Myocyte (in vitro differentiated cells): ENCODE measurements around the gene NUMB. TPM values are rescaled to one million over a fixed set of nuclear protein-coding genes. Genes with fewer than 3 reads are reported as not detected.

Source experiments
- DNase-seq: peaks from one replicate; pipeline ENCODE4 v3.0.0-alpha.2; 2012; ENCODE audit warnings: low read depth
- total RNA-seq: library from RNA; depleted of rRNA; stranded (reverse); fragments of >200 nt; gene quantifications from 2 replicates; pipeline ENCODE4 v1.2.3, GENCODE V29; 2014

NUMB gene
- total RNA-seq, 1 donor from 2014 or later = 17.2 TPM

DNA sequence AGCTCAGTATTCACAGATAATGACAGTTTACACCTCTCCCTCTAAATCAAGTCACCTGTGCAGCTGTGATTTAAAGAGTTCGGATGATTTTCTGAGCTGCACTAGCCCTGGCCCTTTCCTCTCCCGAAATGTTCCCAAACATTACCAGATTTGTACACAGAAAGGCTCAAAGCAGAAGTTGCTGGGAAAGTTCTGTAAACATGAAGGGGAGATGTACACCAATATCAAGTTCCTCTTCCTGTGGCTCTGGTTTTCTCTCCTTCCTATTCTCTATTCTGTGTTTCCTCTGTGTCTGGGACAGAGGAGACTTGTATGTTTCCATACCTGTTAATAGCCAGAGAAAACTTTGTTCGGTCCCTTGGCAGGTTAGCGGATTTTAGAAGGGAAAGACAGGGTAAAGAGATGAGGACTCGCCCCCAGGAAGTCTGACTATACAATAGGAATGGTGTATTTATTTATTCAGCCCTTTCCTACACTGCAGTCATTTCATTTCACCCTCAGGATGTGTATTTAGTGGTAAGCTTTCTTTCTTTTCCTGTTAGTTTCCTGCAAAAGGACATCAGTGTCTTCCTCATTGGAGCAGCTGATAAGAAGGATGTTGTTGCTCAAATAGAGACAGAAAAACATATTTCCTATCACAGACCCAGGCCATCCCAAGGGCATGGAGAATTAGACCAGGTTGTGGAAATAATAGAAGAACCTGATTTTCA is 7.6 kb upstream of the NUMB start:
- DNase-seq = no peak

DNA sequence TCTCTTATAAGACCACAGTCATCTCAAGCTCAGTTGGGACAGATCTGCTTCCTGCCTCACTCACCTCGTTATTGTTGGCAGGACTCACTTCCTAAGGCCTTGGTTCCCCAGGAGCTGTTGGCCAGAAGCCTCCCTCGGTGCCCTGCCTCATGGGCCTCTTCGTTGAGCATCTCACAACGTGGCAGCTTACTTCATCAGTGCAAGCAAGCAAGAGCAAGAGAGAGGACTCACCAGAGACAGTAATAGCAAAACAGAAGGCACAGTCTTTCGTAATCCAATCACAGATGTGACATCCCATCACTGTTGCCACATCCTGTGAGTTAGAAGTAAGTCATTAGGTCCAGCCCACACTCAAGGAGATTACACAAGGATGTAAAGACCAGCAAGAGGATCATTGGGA is 5.1 kb upstream of the NUMB start:
- DNase-seq = peak; percentile 66

GRCh38 chr14:73462815-73463214 is 4.5 kb upstream of the NUMB start:
- no peak for DNase-seq

- DNase-seq = peak; percentile 28
Observed at GRCh38 chr14:73462048-73462715, 3.8 kb upstream of the NUMB start.

GRCh38 chr14:73461478-73462047 is 3.2 kb upstream of the NUMB start:
- no peak for DNase-seq

DNA sequence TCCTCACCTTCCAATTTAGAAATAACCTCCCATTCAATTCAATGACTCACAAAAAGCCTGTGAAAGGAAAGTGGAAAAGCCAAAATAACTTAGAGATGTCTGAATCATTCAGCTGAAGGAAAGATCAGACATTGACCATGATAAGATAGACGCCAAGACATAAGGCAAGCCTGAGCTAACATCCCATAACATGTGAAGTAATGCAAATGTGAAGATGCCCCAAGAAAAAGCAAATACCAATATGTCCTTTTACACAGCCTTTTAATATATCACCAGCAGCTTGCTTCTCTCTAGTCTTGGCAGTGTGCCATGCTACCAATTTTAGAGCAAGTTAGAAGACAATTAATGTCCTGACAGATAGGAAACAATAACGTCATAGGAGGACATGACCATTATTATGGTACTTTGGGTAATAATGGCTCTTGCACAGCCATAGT is 2.4 kb upstream of the NUMB start:
- peak; percentile 52 for DNase-seq

GRCh38 chr14:73459959-73460358 is 1.6 kb upstream of the NUMB start:
- no peak for DNase-seq

DNA sequence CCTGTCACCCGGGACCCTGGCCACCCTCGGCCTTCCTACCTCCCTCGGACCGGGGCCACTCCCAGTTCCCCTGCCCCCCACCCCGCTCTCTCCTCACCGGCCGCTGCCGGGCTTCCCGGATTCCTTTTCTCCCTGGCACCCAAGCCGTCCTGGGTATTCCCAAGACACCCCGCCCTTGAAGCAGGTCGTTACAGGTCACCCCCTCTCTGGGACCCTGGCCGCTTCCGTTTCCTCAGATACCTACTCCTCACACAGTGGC is 493 bp downstream of the NUMB start:
- no peak for DNase-seq

DNA sequence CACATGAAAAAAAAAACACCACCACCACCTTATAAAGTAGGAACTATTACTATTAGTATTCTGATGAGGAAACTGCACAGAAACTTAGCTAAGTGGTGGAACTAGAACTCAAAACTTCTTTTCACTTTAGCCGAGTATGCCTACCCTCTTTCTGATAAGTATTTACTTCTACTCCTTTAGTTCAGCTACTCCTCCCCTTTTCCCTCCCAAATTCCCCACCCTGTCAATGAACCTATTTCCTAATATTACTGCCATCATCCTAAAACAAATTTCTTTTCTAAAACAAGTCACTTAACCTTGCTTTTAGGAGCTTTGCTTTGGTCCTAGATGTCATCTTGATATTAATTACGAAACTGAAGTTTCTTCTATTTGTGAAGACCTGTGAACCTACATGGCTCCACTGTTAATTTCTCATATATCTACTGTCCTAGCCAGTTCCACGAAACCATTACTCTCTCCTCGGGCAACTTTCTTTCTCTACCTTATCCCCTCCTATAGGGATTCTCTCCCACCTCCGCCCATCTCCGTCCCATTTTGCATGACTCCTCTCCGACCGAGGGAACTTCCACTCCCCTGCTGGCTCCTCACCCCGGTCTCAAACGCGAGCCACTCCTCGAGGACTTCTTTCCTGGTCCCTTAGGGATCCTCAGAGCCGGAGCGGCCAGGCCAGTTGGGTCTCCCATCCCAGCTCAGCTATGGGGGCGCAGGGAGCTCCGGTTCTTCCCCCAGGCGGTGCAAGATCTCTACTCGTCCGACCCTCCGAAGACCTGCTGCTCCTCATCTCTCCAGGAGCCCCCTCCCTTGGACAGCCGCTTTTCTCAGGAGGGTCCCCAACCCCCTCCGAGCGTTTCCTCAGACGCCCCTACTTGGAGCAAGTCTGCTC is 1.1 kb downstream of the NUMB start:
- DNase-seq = peak; percentile 50

GRCh38 chr14:73455294-73455693 is 3.1 kb downstream of the NUMB start:
- DNase-seq = no peak

DNA sequence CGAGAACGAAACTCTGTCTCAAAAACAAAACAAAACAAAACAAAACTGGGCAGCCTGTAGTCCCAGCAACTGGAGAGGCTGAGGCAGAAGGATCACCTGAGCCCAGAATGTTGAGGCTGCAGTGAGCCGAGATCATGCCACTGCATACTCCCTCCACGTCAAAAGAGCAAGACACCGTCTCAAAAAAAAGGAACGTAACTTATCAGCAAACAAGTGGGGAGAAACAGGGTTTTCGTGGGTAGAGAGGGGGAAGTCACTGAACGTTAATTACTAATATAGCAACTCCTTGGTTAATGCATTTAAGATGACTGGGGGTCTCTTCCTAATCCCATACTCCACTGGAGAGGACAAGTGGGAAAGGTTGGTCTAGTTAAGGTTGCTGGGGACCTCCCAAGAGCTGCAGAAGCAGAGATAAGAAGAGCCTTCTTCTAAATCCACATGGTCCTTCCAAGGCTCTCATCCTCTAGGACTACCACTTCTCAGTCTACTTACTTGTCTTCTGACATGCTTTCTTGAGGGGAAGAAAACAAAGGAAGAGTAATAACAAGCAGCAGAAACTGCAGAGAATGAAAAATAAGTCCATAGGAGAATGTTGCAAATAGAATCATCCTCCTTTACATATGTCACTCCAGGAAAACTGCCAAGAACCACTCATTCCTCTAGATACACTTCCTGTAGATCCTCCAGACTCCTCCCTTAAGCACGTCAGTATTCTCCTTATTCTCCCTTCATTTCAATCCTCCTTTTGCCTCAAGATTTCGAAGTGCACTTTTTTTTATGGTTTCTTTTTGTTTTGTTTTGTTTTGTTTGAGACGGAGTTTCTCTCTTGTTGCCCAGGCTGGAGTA is 5.8 kb downstream of the NUMB start:
- DNase-seq = no peak

- no peak for DNase-seq
Observed at GRCh38 chr14:73443758-73444157, 14.6 kb downstream of the NUMB start.

- no peak for DNase-seq
Observed at GRCh38 chr14:73441286-73441685, 17.1 kb downstream of the NUMB start.

GRCh38 chr14:73438993-73439392 is 19.4 kb downstream of the NUMB start:
- DNase-seq = no peak

GRCh38 chr14:73437206-73437605 is 21.1 kb downstream of the NUMB start:
- DNase-seq = no peak

DNA sequence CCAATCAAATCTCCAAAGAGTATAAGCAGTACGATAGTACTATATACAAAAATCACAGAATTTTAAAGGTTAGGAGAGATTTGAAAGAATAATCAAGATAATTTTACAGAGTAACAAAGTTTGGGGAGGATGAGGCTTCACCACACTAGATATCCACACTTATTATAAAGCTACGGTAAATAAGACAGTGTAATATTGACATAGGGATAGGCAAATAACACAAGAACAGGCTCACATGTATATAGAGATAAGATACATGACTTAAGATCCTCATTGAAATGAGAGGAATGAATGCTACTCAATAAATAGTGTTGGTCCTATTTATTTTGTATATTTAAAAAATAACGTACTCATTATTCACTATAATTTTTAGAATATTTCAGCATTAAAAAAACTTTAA is 26.2 kb downstream of the NUMB start:
- DNase-seq = no peak

GRCh38 chr14:73428353-73428824 is 30.0 kb downstream of the NUMB start:
- no peak for DNase-seq

DNA sequence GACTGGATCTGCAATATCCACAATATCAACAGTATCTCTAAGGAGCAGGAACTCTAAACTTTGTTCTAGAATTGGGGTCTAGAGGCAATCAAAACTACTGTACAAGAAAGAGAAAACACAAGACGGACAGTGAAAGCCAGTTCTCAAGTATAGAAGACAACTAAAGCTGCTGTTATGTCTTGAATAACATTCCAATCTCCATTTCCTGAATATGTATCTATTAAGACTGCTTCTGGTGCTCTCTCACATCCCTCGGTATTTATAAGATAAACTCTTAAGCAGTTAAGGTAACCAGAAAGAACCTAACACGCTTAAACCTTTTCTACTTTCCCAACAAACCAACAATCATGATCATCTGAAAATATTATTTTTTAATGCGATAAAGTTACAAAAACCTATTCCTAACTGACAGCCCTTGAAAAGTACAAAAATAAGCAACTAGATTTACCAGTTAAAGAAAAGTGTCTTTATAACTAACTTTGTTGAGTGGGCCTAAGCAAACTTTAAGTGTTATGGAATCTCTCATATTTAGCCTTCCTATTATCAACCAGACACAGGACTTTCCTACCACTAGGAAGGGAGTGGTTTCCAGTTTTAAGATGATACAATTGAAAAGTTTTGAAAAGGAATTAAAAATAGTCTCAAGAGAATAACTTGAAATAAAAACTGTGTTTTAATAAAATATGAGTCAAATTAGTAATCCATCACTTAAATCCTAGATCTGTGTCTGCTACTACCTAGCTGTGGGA is 30.7 kb downstream of the NUMB start:
- DNase-seq = no peak

- DNase-seq = peak; percentile 15
Observed at GRCh38 chr14:73426877-73427276, 31.5 kb downstream of the NUMB start.

DNA sequence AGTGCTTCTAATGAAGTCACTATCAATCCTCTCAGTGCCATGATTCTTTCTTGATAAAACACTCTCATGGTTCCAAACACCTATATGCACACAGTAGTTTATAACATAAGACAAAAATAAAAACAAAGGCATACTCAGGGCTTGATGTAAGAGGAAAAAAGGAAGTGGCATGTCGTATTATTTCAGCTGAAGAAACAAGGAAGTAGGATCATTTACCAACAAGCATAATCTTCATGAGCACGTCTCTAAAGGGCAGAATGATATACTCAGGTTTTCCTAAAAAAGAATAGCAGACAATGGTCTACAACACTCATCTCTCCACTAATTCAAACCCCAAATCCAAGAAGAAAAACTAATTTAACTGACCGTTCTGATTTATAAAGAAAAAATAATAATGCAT is 33.9 kb downstream of the NUMB start:
- no peak for DNase-seq
